HG03108 (cell line): Measurements from ENCODE around the gene C3orf20.

Source experiments
- ATAC-seq: cut with Tn5 transposase; IDR thresholded peaks from one replicate; pipeline ENCODE4 v1.9.1; 2021; ENCODE audit warnings: moderate library complexity; ENCODE audit not compliant: unreplicated experiment

The C3orf20 gene

DNA sequence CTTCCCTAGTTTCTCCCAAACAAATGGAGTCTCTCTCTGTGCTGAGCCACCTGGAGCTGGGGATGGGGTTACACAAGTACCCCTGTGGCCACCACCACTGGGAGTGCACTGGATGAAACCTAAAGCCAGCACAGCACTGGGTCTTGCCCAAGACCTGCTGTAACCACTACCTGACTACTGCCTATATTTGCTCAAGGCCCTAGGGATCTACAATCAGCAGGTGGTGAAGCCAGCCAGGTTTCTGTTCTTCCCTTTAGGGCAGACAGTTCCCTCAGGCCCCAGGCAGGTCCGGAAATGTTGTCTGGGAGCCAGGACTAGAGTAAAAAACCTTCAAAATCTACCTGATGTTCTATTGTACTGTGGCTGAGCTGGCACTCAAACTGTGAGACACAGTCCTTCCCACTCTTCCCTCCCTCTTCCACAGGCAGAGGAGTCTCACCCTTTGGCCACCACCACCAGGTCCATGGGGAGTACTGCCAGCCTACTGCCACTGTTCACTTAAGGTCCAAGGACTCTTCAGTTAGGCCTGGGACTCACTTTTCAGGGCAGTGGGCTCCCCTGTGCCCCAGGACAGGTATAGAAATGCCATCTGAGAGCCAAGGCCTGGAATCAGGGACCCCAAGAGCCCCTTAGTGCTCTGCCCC is 23.8 kb downstream of the C3orf20 start:
- ATAC-seq, result no peak

DNA sequence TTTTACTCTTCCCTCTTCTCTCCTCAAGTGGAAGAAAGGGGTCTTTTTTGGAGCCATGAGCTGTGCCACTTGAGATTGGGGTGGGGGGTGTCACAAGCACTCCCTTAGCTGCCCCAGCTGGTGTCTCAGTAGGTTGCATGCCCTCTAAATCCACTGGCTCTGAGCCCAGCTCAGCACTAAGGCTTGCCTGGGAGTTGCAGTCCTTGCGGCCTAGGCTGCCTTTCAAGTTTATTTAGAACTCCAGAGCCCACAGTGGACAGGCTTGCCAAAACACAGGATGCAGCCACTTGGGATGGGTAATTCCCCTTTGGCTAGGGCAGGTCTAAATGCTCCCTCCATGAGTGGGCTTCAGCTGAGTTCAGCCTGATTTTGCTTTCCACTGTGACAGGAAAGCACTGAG is 24.7 kb downstream of the C3orf20 start:
- no peak for ATAC-seq

DNA sequence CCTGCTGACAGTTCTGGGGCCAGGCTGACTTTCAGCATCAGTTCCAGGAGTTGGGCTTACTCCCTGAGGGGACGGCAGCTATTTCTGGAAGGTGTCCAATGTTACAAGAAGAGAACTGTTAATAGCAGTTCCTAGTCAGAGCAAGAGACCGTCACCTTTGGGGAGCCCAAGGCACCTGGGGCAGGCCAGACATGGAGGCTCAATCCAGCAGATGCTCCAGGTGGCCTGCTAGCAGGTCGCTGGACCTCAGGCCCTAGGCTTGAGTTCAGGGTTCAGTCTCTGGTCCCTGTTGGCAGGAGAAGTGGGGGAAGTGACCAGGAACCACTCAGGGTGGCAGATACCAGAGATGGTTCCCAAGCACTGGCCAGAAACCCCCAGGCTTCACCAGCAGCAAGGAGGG is 25.9 kb downstream of the C3orf20 start:
- ATAC-seq, result no peak

GRCh38 chr3:14701676-14702075 is 26.7 kb downstream of the C3orf20 start:
- no peak for ATAC-seq

GRCh38 chr3:14703128-14703750 is 28.3 kb downstream of the C3orf20 start:
- ATAC-seq, result no peak

DNA sequence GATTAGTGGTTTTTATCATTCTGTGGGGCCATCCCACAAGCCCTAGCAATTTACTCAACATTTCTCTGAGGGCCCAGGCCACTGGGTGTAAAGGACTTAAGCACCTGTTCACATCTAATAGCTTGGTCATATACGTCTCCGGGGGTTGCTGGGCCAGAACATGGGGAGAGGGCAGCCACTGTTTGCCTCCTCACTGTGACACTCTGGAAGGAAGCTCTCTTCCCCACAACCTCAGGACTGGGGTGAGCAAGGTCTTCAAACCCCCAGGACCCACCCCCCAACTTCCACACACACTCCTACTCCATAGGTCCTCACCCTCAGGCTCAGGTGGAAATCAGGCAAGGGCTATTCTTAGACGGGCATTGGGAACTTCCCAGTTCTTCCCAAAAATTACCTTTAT is 28.9 kb downstream of the C3orf20 start:
- ATAC-seq, result no peak

GRCh38 chr3:14706096-14706495 is 31.2 kb downstream of the C3orf20 start:
- no peak for ATAC-seq

DNA sequence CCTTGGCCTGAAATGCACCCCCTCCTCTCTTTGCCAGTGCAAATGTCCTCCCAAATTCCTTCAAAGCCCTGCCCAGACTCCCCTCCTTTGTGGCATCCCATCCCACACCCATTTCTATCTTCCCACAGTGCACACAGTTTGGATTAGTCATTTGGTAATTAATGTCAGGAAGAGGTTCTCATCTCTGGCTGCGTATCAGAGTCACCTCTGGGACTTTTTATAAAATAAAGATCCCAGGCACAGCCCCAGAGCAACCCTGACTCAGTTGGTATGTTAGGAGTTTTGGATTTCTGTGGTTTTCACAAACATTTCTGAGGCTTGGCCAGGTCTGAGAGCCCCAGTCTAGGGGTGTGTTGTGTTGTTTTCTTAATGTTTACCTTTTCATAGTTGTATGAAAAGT is 41.6 kb downstream of the C3orf20 start:
- ATAC-seq, result no peak

- no peak for ATAC-seq
These were observed 42.4 kb downstream of the C3orf20 start for GRCh38 chr3:14717307-14717706.

DNA sequence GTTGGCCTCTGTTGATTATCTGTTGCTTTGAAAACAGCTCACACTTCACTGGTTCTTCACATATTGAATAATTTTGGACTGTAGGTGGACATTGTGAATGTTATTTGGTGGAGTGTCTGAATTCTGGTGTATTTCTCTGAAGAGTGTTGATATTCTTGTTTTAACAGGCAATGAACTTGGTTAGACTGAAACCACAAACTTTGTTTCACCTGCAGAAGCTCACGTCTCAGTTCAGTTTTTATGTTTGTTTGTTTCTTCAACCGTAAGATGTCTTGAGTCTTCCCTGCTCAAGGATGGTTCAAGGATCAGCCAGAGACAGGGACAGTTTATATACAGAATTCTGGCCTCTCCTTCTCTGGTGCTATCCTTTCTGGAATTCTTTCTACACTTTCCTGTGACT is 43.6 kb downstream of the C3orf20 start:
- peak; percentile 40 for ATAC-seq

DNA sequence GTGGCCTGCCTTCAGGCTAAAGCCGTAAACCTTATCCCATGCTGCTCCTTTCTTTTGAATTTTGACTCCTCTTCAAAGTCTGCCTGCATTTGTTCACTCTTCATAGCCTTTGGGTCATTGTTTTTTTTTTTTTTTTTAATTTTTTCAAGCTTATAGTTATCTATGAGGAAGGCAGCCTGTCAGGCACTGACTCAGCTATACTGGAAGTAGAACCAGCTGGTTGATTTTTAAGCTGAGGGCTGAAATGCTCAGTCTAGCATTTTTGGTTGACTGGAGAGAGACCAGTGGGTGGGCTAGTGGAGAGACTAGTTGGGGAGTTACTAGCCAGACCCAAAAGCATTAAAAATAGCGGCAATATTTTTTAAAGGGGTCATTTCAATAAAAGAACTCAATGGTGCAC is 44.1 kb downstream of the C3orf20 start:
- peak; percentile 57 for ATAC-seq

GRCh38 chr3:14721126-14721864 is 46.4 kb downstream of the C3orf20 start:
- ATAC-seq, result no peak

- ATAC-seq, result no peak
These were observed 50.1 kb downstream of the C3orf20 start for GRCh38 chr3:14725013-14725412.

GRCh38 chr3:14725564-14726440 is 50.9 kb downstream of the C3orf20 start:
- ATAC-seq, result no peak

DNA sequence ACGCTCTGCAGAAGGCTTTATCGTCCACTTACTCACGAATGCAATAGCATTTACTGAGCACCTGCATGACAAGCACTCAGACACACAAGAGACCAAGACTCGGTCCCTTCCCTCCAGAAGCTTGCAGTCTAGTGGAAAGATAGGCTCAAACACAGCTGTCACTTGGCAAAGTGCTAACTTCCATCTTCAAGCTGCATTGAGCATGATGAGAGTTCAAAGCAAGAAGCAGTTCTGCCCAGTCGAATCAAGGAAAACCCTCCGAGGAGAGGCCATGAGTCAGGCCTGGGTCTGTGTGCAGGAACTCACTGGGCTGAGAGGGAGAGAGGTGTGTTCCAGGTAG is 51.5 kb downstream of the C3orf20 start:
- no peak for ATAC-seq

DNA sequence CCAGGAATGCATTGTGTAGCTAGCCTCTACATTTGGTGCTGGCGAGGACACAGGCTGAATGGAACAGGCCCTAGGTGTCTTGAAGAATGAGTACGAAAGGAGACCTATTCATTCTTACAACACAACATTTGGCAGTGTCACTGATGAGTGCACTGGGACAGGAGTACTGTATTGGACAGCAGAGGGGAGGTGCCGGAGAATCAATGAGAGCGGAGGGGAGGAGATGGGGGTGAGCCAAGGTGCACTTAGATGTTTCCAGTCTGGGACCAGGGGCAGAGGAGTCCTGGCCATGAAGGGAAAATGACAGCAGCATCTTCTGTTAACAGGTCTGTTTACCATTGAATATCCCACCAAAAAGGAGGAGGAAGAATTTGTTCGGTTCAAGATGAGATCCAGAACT is 53.2 kb downstream of the C3orf20 start:
- no peak for ATAC-seq

GRCh38 chr3:14730703-14731382 is 55.9 kb downstream of the C3orf20 start:
- no peak for ATAC-seq

DNA sequence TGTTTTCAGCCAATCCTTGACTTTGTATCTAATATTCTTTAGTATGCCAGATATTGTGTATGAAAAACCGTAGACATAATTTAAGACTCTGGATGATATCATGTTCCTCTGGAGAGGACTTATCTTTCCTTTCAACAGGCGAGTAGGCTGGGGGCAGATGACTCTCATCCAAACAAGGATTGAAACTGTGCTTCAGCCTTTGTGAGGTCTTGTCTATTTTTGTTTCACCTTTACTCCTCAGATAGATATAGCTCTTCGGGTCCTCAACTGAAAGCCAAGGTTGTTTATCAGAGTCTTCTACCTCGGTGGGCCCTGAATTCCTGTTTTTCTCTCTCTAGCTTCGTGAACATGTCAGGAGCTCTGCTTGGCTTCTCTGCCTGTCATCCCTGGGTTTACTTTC is 66.0 kb downstream of the C3orf20 start:
- no peak for ATAC-seq

GRCh38 chr3:14741510-14741909 is 66.6 kb downstream of the C3orf20 start:
- no peak for ATAC-seq

DNA sequence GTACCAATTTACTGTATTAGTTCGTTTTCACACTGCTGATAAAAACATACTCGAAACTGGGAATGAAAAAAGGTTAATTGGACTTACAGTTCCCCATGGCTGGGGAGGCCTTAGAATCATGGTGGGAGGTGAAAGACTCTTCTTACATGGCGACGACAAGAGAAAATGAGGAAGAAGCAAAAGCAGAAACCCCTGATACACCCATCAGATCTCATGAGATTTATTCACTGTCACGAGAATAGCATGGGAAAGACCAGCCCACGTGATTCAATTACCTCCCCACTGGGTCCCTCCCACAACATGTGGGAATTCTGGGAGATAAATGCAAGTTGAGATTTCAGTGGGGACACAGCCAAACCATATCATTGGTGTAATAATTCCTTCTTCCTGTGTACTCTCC is 69.6 kb downstream of the C3orf20 start:
- ATAC-seq, result no peak

DNA sequence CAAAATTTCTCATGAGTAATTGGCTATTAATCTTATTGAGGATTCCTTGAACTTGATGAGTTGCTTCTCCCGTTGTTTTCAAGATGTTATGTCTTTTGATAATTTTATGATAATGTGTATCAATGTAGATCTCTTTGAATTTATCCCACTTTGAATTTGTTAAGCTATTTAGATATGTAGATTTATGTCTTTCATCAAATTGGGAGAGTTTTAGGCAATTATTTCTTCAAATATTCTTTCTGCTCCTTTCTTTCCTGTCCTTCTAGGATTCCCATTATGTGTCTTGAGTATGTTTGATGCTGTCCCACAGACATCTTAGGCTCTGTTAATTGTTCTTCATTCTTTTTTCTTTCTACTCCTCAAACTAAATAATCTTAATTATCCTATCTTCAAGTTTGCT is 75.7 kb downstream of the C3orf20 start:
- ATAC-seq, result no peak
